AG09309 (cell line): Measurements from ENCODE around the gene PSMB8.

Source experiments
- DNase-seq: peaks from one replicate; pipeline ENCODE4 v3.0.0-alpha.2; 2010; ENCODE audit warnings: low read depth
- H3K4me3 ChIP-seq: 2 replicates; pipeline ENCODE4 v1.5.1; 2011; ENCODE audit warnings: mild to moderate bottlenecking, low read depth, low read length, moderate library complexity; ENCODE audit not compliant: control insufficient read depth
- CTCF ChIP-seq: IDR thresholded peaks from 2 replicates; pipeline ENCODE4 v1.5.1; 2011; ENCODE audit warnings: mild to moderate bottlenecking, low read depth, low read length, inconsistent platforms; ENCODE audit not compliant: insufficient read depth, control insufficient read depth; ENCODE audit errors: missing control alignments

The PSMB8 gene

GRCh38 chr6:32843979-32844838 lies at the start of gene PSMB8:
PSMB8 (minus strand) TSS chr6:32844047; CDS start chr6:32843996, 51 bp downstream.
- H3K4me3 ChIP-seq, result peak within 1 kb of the TSS; percentile 65
- DNase-seq, result peak; percentile 71
- TF ChIP-seq CTCF, result peak; percentile 22

- no peak overlapping the region for H3K4me3 ChIP-seq
- DNase-seq, result no peak
- TF ChIP-seq CTCF, result no peak
Measured at GRCh38 chr6:32890831-32891230, 47.0 kb upstream of the PSMB8 start.

- DNase-seq, result no peak
- TF ChIP-seq CTCF, result no peak
- no peak overlapping the region for H3K4me3 ChIP-seq
Measured at GRCh38 chr6:32889533-32889932, 45.7 kb upstream of the PSMB8 start.

GRCh38 chr6:32888576-32888975 lies 44.7 kb upstream of the PSMB8 start:
- DNase-seq, result no peak
- no peak for TF ChIP-seq CTCF
- no peak overlapping the region for H3K4me3 ChIP-seq

GRCh38 chr6:32887616-32888015 lies 43.8 kb upstream of the PSMB8 start:
- DNase-seq, result no peak
- H3K4me3 ChIP-seq, result no peak overlapping the region
- no peak for TF ChIP-seq CTCF

DNA sequence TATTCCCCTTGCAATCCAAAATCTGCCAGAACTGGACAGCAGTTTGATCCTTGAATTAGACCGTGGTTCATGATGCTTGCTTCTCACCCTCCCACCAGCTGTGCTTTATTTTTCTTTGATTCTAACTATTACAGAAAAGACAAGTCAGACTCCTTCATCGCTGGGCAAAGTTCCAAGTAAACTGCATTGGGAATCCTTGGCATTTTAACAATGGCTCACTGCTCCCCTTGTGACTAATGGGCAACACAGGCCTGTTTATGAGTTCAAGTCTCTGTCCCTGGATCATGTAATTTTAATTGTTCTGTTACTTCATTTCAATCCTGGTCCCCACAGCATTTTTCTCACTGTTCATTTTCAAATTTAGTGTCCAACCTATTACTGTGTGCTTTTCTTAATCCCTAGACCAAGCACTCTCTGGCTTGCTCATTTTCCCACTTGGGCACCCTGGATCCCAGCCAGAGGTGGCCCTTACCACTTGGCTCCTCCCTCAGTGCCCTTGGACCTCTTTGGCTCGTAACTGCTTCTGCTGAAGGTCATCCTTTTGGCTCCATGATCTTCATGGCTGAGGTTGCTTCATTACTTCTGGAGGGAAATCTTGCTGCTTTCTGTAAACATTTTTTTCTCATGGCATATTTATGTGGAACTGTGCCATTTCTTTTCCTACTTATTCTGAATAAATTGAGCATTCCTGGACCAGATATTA lies 43.0 kb upstream of the PSMB8 start:
- no peak overlapping the region for H3K4me3 ChIP-seq
- peak; percentile 78 for DNase-seq
- TF ChIP-seq CTCF, result no peak
